ENCODE measurements around the gene VRK1.

DNA sequence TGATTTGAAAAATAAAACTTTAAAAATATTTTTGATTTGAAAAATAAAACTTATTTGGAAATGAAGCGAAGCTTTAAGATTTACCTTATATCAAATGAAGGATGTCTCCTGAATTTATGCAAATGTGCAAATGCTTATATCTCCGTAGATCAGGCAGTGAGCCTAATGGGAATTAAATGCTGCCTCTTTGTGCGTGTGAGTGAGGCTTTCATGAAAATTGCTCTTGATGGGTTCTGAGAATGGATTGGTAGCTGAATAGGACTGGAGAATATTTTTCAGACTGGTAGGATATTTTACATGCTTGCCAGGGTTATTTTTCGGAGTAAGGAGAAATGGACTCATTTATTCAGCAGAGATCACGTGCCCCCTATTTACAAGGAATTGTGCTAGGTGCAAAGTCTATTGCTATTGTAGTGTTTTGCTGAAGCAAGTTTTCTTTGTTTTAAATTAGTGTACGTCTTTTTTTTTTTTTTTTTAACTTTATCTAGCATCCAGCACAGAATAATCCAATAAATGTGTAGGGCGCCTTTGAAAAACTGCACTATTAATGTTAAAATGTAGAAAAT, 2.4 kb downstream of the VRK1 start:
- TF ChIP-seq, protein P1, sequence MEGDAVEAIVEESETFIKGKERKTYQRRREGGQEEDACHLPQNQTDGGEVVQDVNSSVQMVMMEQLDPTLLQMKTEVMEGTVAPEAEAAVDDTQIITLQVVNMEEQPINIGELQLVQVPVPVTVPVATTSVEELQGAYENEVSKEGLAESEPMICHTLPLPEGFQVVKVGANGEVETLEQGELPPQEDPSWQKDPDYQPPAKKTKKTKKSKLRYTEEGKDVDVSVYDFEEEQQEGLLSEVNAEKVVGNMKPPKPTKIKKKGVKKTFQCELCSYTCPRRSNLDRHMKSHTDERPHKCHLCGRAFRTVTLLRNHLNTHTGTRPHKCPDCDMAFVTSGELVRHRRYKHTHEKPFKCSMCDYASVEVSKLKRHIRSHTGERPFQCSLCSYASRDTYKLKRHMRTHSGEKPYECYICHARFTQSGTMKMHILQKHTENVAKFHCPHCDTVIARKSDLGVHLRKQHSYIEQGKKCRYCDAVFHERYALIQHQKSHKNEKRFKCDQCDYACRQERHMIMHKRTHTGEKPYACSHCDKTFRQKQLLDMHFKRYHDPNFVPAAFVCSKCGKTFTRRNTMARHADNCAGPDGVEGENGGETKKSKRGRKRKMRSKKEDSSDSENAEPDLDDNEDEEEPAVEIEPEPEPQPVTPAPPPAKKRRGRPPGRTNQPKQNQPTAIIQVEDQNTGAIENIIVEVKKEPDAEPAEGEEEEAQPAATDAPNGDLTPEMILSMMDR (conservative IDR thresholded peaks at IDR 0.05; ENCODE audit: low read depth, low read length), result no peak
- TF ChIP-seq EZH2 (IDR thresholded peaks at IDR 0.05; ENCODE audit: borderline replicate concordance, low read depth, low read length, poor library complexity, severe bottlenecking), result no peak

All from A673 (cell line).